SK-N-SH treated with all-trans-retinoic acid at 6 μM for 48 hours (cell line): Measurements from ENCODE around the gene GATAD2A.

Source experiments
- ATAC-seq: fragments of 200-7000 bp; cut with Tn5 transposase; 3 replicates; pipeline ENCODE4 v1.9.1; 2020; ENCODE audit warnings: mild to moderate bottlenecking, moderate library complexity
- BACH2 ChIP-seq: fragments of 250-450 bp; sonication (Bioruptor Pico); IDR thresholded peaks from 2 replicates; pipeline ENCODE4 v1.9.0; 2021; ENCODE audit warnings: mild to moderate bottlenecking, borderline replicate concordance
- ESRRG ChIP-seq: fragments of 250-450 bp; sonication (Bioruptor Pico); IDR thresholded peaks from 2 replicates; pipeline ENCODE4 v1.6.1; 2021; ENCODE audit warnings: mild to moderate bottlenecking
- GLIS3 ChIP-seq: fragments of 250-450 bp; sonication (Bioruptor Pico); IDR thresholded peaks from 2 replicates; pipeline ENCODE4 v1.5.0; 2020; ENCODE audit warnings: mild to moderate bottlenecking, moderate library complexity
- ISL1 ChIP-seq: fragments of 250-450 bp; sonication (Bioruptor Pico); IDR thresholded peaks from 2 replicates; pipeline ENCODE4 v2.1.2; 2022; ENCODE audit warnings: mild to moderate bottlenecking, moderate library complexity
- OSR1 ChIP-seq: fragments of 250-450 bp; sonication (Bioruptor Pico); IDR thresholded peaks from 2 replicates; pipeline ENCODE4 v1.8.0; 2022; ENCODE audit warnings: moderate library complexity, mild to moderate bottlenecking, inconsistent platforms
- POU6F1 ChIP-seq: fragments of 250-450 bp; sonication (Bioruptor Pico); IDR thresholded peaks from 2 replicates; pipeline ENCODE4 v1.8.0; 2021; ENCODE audit warnings: low read depth, mild to moderate bottlenecking, moderate library complexity, borderline replicate concordance
- PPARA ChIP-seq: fragments of 250-450 bp; sonication (Bioruptor Pico); IDR thresholded peaks from 2 replicates; pipeline ENCODE4 v1.5.0; 2020; ENCODE audit warnings: mild to moderate bottlenecking, borderline replicate concordance
- RARB ChIP-seq: fragments of 250-450 bp; sonication (Bioruptor Pico); IDR thresholded peaks from 2 replicates; pipeline ENCODE4 v1.8.0; 2021; ENCODE audit warnings: mild to moderate bottlenecking, moderate library complexity
- SNAI2 ChIP-seq: fragments of 250-450 bp; sonication (Bioruptor Pico); IDR thresholded peaks from 2 replicates; pipeline ENCODE4 v1.5.0; 2020; ENCODE audit warnings: mild to moderate bottlenecking, moderate library complexity
- TCF4 ChIP-seq: fragments of 250-450 bp; sonication (Bioruptor Pico); IDR thresholded peaks from 2 replicates; pipeline ENCODE4 v1.8.0; 2021; ENCODE audit warnings: mild to moderate bottlenecking, moderate library complexity, borderline replicate concordance
- TOX ChIP-seq: fragments of 250-450 bp; sonication (Bioruptor Pico); IDR thresholded peaks from 2 replicates; pipeline ENCODE4 v1.8.0; 2021; ENCODE audit warnings: mild to moderate bottlenecking, moderate library complexity, borderline replicate concordance
- ZC3H10 ChIP-seq: fragments of 250-450 bp; sonication (Bioruptor Pico); IDR thresholded peaks from 2 replicates; pipeline ENCODE4 v1.5.1; 2021; ENCODE audit warnings: mild to moderate bottlenecking, moderate library complexity
- ZFP3 ChIP-seq: fragments of 250-450 bp; sonication (Bioruptor Pico); IDR thresholded peaks from 2 replicates; pipeline ENCODE4 v1.5.0; 2020; ENCODE audit warnings: mild to moderate bottlenecking, moderate library complexity
- ZNF565 ChIP-seq: fragments of 450-650 bp; formaldehyde crosslinking; conservative IDR thresholded peaks from 2 replicates; pipeline ENCODE4 v1.5.0; 2020; ENCODE audit warnings: low read depth, mild to moderate bottlenecking, moderate library complexity
- ZNF70 ChIP-seq: fragments of 450-650 bp; formaldehyde crosslinking; IDR thresholded peaks from 2 replicates; pipeline ENCODE4 v1.5.0; 2020; ENCODE audit warnings: mild to moderate bottlenecking, moderate library complexity
- ZNF8 ChIP-seq: fragments of 450-650 bp; formaldehyde crosslinking; IDR thresholded peaks from 2 replicates; pipeline ENCODE4 v1.5.0; 2020; ENCODE audit warnings: mild to moderate bottlenecking, moderate library complexity
- TF ChIP-seq, protein P1 (sequence below): fragments of 250-450 bp; sonication (Bioruptor Pico); IDR thresholded peaks from 2 replicates; pipeline ENCODE4 v1.5.1; 2021; ENCODE audit warnings: mild to moderate bottlenecking, moderate library complexity
- TF ChIP-seq, protein P2 (sequence below): fragments of 250-450 bp; sonication (Bioruptor Pico); IDR thresholded peaks from 2 replicates; pipeline ENCODE4 v1.8.0; 2020; ENCODE audit warnings: mild to moderate bottlenecking, moderate library complexity, borderline replicate concordance
- TF ChIP-seq, protein P3 (sequence below): fragments of 250-450 bp; sonication (Bioruptor Pico); IDR thresholded peaks from 2 replicates; pipeline ENCODE4 v1.5.0; 2020; ENCODE audit warnings: mild to moderate bottlenecking, moderate library complexity

Gene GATAD2A

DNA sequence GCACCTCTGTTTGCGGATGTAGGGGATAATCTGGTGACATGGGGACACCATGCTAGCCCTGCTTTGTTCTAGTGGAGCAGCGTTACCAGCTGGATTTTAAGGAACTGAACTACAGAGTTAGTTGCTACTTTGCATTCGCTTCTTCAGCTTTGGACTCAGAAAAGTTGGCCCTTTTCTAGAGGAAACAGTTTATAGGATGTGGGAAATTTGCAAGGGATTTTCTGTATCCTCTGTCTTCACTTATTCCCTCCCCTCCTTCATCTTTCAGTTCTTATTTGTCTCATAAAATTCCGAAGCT is 2.1 kb downstream of the GATAD2A start:
- no peak for ATAC-seq
- no peak for TF ChIP-seq ZNF8

DNA sequence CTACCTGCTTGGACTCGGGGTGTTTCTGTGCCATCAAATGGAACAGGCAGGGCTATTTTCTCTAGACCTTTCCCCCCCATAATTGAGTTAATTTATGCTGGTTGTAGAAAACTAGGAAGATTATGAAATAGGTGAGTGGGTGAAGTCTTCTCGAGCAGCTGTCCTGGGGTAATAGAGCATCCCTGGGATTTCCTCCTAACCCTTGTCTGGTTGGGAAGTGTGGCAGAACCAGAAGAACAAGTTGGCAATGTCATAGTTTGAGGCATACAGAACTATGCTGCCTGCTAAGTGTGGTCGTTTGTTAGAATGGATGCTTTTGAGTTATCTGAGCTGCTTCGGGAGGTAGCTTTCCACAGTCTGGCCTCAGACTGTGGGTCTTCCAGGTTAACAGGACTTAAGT is 3.7 kb downstream of the GATAD2A start:
- TF ChIP-seq OSR1 (CRISPR knock-in tag) (no peak), RARB (CRISPR knock-in tag) (no peak), PPARA (CRISPR knock-in tag) (no peak), BACH2 (no peak), ZNF70 (CRISPR knock-in tag) (no peak), SNAI2 (CRISPR knock-in tag) (no peak), TCF4 (CRISPR knock-in tag) (no peak), TOX (CRISPR knock-in tag) (no peak), ESRRG (CRISPR knock-in tag) (no peak), ZNF8 (no peak), POU6F1 (CRISPR knock-in tag) (no peak), ZC3H10 (CRISPR knock-in tag) (no peak), ZFP3 (CRISPR knock-in tag) (no peak), GLIS3 (CRISPR knock-in tag) (no peak), ZNF565 (CRISPR knock-in tag) (no peak)
- TF ChIP-seq, protein P1, sequence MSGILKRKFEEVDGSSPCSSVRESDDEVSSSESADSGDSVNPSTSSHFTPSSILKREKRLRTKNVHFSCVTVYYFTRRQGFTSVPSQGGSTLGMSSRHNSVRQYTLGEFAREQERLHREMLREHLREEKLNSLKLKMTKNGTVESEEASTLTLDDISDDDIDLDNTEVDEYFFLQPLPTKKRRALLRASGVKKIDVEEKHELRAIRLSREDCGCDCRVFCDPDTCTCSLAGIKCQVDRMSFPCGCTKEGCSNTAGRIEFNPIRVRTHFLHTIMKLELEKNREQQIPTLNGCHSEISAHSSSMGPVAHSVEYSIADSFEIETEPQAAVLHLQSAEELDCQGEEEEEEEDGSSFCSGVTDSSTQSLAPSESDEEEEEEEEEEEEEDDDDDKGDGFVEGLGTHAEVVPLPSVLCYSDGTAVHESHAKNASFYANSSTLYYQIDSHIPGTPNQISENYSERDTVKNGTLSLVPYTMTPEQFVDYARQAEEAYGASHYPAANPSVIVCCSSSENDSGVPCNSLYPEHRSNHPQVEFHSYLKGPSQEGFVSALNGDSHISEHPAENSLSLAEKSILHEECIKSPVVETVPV (CRISPR knock-in tag) = no peak
- TF ChIP-seq, protein P2, sequence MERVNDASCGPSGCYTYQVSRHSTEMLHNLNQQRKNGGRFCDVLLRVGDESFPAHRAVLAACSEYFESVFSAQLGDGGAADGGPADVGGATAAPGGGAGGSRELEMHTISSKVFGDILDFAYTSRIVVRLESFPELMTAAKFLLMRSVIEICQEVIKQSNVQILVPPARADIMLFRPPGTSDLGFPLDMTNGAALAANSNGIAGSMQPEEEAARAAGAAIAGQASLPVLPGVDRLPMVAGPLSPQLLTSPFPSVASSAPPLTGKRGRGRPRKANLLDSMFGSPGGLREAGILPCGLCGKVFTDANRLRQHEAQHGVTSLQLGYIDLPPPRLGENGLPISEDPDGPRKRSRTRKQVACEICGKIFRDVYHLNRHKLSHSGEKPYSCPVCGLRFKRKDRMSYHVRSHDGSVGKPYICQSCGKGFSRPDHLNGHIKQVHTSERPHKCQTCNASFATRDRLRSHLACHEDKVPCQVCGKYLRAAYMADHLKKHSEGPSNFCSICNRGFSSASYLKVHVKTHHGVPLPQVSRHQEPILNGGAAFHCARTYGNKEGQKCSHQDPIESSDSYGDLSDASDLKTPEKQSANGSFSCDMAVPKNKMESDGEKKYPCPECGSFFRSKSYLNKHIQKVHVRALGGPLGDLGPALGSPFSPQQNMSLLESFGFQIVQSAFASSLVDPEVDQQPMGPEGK (CRISPR knock-in tag) = no peak
- TF ChIP-seq, protein P3, sequence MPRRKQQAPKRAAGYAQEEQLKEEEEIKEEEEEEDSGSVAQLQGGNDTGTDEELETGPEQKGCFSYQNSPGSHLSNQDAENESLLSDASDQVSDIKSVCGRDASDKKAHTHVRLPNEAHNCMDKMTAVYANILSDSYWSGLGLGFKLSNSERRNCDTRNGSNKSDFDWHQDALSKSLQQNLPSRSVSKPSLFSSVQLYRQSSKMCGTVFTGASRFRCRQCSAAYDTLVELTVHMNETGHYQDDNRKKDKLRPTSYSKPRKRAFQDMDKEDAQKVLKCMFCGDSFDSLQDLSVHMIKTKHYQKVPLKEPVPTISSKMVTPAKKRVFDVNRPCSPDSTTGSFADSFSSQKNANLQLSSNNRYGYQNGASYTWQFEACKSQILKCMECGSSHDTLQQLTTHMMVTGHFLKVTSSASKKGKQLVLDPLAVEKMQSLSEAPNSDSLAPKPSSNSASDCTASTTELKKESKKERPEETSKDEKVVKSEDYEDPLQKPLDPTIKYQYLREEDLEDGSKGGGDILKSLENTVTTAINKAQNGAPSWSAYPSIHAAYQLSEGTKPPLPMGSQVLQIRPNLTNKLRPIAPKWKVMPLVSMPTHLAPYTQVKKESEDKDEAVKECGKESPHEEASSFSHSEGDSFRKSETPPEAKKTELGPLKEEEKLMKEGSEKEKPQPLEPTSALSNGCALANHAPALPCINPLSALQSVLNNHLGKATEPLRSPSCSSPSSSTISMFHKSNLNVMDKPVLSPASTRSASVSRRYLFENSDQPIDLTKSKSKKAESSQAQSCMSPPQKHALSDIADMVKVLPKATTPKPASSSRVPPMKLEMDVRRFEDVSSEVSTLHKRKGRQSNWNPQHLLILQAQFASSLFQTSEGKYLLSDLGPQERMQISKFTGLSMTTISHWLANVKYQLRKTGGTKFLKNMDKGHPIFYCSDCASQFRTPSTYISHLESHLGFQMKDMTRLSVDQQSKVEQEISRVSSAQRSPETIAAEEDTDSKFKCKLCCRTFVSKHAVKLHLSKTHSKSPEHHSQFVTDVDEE = no peak
- ATAC-seq = no peak

GRCh38 chr19:19409631-19410030 is 4.2 kb downstream of the GATAD2A start:
- ATAC-seq = no peak
- no peak for TF ChIP-seq ZNF565 (CRISPR knock-in tag)
- TF ChIP-seq ISL1 = no peak
- TF ChIP-seq ESRRG (CRISPR knock-in tag) = no peak
- no peak for TF ChIP-seq ZC3H10 (CRISPR knock-in tag)

DNA sequence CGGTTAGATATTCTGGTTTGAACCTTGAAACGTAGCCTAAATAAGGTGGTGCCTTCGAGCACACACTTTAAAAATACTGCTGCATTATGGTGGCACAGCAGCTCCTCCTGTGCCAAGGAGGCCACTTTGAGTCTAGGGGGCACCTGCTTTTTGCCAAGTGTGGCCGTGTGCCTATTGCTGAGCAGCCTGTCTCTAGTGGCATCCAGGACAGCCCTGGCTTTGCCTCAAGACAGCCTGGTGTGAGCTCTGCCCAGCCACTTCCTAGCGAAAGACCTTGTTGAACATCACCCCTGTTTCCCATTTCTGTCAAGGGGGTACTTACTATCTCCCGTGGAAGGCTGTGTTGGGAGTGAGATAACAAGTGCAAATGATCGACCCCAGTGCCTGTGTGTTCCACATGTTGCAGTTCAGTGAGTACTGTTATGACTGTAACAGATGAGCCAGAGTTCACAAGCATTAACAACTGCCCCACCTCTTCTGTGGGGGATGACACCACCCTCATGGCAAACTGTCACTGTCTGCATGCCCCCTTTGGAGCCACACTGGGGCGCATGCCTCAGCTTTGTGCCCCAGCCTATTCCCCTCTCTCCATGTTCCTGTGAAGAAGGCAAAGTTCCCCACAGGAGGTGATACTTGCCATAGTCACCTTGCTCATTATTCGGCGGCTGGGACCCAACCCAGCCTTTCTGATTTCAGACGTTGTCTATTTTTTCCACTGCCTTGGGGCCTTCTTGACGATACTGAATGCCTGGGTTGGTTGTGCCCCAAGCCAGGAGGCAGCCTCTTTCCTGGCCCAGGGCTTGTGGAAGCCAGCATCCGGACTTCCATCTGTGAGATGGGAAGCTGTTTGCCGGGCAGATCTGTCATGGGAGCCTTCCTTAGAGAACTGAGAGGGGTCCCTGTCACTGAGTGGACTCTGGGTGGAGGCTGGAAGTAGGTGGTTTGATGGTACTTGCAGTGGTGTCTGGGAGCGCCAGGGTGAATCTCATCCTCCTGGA is 5.4 kb downstream of the GATAD2A start:
- ATAC-seq = no peak
- no peak for TF ChIP-seq POU6F1 (CRISPR knock-in tag)
- TF ChIP-seq, protein P1 (CRISPR knock-in tag) = no peak
- TF ChIP-seq, protein P2 (CRISPR knock-in tag) = no peak
- TF ChIP-seq, protein P3 = no peak
